Endometrium (tissue), 2 donors: ENCODE measurements around the gene RELT.

Source experiments
- FAIRE-seq: peaks from 2 replicates; lab custom pipeline; 2012; peaks lifted over from hg19 to GRCh38; lab: Jason Lieb, UNC
- donor health status: control.
- donor health status: control.

RELT gene

DNA sequence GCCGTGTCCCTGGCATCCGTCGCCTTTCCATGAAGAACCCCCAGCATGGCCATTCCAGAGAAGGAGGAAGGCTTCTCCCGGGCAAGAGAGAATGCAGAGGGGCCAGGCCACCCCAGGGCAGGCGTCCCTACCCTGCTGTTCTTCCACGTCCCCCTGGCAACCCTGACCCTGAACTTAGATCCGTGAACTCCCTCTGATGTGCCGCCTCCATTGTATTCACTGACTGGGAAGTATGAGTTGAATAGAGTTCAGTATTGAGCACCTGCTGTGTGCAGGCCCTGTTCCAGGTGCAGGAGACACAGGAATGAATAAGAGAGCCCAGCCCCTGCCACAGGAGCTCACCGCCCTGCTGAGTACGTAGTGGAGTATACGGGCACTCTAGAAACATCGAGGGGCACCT lies 29.1 kb upstream of the RELT start:
- FAIRE-seq: no peak

DNA sequence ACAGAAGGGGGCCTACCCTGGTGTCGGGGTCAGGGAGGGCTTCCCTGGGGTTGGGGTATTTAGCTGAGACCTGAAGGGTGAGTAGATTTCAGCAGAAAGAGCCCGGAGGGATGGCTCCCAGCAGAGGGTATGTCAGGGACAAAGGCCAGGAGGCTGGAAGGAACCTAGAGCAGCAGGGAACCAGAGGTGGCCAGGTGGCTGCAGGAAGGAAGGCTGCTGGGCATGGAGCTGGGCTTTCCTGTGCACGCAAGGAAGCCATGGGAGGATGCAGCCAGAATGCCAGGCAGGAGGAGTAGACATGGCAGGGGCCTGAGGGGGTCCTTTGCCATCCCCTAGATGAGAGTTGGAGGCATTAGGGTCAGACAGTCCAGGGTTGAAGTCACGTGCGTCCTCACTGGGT lies 27.4 kb upstream of the RELT start:
- FAIRE-seq: no peak

DNA sequence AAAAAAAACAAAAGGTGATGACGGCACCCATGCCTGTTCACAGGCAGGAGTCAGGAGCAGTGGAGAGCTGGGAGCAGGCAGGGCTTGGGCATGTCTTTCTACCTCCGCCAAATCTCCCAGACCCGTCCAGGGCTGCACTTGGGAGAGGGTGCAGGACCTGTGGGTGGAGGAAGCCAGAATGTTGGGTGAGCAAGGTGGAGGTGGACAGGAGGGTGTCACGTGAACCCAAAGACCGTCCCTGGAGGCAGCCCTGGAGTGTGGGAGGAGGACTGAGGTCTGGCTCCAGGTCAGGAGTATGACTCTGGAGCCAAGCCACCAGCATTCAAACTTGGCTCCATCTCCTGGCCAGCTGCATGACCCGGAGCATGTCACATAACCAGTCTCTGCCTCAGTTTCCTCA lies 26.6 kb upstream of the RELT start:
- FAIRE-seq: no peak

DNA sequence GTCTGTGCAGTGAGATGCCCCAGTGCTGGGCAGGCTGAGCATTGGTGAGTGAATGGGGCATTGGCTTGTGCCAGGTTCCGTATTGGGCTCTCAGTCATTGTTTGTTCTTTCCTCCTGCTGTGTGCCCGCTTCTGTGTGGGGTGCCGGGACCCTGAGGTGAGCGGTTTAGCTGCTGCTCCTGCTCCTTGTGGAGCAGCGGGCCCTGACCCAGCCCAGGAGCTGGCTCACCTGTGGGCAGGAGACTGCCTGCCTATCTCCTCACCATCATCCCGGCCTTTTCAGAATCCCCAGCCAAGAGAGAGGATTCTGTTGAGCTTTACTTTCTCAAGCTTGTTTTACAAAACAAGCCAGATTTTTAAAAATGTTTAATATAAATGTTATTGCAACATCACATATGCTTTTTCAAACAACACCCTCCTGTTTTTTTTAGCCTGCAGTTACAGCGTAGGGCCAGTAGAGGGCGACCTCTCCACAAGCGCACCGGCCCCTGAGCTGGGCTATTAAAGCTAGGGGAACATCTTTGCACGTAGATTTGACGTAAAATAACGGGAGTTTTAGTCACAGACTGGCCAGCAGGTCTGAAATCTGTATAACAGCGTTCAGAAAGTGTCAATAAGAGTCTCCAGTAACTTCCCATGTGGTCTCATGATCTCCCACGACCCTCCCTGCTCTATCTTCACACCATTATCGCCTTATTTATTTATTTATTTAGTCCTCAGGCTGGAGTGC lies 25.1 kb upstream of the RELT start:
- FAIRE-seq: peak; percentile 80

DNA sequence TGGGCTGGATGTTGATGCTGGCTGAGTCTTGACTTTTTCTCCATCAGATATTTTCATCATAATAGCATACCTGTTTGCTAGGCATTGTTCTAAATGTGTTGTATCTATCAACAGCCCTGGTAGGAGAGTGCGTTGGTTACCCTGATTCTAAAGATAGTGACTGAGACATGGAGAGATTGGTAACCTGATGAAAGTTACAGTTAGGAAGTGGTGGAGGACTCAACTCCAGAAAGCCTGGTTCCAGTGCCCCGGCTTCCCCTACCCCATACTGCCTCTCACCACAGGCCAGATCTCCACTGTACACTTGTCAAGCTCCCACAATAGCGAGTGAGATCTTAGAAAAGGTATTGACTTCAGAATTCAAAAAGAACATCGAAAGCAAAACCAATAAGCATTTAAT lies 22.8 kb upstream of the RELT start:
- FAIRE-seq: no peak

DNA sequence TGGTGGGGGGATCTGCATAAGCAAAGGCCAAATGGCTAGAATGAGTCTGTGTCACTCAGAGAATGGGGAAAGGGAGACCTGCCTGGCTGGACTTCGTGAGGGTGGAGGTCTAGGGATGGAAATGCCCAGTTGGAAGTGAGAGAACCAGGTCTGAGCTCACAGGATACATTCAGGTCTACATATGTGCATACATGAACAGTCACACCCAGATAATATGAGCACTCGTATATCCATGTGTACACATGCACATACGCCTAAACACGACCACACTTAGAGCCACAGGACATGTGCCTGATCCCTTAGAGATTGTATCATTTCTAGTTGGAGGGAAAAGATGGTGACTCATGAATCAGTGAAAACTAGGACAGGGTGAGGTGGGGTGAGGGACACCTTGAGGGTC lies 21.1 kb upstream of the RELT start:
- no peak for FAIRE-seq

DNA sequence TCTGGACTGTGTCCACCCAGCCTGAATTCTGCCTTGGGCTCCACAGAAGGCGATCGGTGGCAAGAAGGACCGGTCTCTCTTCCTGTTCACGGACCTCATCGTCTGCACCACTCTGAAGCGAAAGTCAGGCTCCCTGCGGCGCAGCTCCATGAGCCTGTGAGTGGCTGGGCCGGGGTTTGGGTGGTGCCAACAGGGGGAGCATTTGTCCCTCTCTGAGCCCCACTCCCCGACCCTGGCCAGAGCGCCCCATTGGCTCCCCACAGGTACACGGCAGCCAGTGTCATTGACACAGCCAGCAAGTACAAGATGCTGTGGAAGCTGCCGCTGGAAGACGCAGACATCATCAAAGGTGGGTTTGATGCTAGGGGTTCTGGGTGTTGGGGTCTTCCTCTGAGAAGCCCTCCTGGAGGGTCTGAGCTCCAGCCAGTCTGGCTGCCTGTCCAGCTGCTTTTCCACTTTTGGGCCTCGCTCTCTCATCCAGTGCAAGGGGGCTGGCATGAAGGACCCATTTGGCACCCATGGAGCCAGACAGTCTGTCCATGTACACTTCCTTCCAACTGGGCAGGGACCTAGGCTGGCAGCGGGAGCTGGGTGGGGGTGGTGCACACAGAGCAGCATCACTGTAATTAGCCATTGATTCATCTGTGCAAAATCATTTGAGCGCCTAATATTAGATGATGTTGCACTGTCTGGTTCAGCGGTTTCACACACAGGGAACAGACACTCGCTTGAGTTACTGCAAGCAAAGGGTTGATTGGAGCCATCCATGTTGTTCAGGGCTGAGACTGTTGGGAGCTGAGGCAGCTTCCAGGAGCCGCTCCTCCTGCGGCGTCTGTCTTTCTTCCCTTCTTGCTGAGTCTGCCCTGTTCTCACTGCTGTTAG lies 19.0 kb upstream of the RELT start:
- no peak for FAIRE-seq

DNA sequence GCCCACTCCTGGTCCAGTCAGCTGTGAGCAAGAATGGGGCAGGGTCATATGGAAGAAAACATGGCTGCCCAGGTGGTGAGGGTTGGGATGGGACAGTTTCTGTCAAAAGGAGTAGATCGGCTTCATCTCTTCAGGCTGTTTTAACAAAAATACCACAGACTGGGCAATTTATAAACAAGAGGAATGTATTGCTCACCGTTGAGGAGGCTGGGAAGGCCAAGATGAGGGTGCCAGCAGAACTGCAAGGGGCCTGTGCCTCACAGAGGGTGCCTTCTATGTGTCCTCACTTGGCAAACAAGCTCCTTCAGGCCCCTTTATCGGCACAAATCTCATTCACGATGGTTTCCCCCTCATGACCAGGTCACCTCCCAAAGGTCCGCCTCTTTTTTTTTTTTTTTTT lies 18.1 kb upstream of the RELT start:
- no peak for FAIRE-seq

DNA sequence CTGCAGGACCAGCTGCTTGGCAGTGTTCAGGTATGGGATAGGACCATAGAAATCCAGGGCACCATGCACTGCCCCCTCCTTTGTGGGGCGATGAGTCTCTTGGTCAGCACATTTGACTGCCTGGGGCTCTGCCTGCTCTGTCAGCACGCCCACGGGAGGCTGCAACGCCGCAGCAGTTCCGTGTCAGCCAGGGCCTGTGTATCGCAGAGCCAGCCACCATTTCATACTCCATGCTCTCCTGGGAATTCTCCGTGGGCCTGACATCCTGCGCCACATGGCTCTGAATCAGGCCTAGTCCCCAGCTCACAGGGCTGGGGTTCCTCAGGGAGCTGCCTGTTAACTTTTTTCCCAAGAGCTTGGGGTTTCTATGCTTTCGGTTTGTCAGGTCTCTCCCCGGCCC lies 16.9 kb upstream of the RELT start:
- FAIRE-seq: no peak

DNA sequence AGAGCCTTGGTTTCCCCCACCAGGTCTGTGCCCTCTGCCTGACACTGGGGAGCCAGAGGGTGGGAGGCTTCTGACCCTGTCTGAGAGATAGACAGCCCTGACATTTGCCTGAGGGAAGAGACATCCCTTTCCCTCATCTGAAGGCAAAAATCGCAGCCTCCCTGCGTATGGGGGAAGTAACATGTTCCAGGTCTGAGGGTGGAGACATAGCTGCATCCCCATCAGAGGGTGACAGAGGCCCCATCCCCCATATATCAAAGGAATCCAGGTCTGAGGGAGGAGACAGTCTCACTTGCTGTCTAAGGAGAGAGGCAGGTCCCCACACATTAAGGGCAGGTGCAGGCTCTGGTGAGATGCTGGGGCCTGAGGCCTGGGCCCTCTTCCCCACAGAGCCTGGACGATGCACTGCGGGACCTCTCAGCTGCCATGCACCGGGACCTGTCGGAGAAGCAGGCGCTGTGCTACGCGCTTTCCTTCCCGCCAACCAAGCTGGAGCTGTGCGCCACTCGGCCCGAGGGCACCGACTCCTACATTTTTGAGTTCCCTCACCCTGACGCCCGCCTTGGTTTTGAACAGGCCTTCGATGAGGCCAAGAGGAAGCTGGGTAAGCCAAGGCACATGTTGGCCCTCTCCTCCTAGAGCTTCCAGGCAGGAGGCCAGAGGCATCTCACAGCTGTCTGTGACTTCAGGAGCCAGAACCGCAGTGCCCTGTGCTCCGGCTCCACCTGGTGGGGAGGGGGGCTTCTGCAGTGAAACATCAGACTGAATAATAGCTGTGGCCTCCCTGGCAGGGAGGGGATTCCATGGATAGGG lies 16.1 kb upstream of the RELT start:
- FAIRE-seq: no peak

DNA sequence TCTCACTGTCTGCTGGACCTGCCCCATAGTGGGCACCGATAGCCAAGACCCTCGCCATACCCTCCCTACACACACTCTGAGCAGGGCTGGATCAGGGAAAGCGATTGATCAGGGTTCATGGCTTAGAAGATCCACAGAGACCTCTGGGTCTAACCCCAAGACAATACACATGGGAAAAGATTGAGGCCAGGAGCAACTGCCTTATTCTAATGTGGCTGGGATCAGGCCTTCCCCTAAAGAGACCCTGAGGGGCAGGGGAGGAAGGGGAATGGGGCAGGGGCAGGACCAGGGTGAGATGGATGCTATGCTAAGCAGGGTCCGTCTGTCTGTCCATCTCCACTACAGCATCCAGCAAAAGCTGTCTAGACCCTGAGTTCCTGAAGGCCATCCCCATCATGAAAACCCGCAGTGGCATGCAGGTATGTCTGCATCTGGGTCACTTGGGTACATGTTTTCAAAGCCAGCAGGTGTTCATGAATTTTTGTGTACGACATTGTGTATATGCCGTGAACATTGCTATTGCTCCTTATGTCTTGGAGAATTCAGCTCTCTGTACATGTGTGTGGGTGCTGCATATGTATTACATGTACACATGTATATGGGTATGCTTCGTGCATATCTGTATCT lies 15.3 kb upstream of the RELT start:
- FAIRE-seq: no peak

DNA sequence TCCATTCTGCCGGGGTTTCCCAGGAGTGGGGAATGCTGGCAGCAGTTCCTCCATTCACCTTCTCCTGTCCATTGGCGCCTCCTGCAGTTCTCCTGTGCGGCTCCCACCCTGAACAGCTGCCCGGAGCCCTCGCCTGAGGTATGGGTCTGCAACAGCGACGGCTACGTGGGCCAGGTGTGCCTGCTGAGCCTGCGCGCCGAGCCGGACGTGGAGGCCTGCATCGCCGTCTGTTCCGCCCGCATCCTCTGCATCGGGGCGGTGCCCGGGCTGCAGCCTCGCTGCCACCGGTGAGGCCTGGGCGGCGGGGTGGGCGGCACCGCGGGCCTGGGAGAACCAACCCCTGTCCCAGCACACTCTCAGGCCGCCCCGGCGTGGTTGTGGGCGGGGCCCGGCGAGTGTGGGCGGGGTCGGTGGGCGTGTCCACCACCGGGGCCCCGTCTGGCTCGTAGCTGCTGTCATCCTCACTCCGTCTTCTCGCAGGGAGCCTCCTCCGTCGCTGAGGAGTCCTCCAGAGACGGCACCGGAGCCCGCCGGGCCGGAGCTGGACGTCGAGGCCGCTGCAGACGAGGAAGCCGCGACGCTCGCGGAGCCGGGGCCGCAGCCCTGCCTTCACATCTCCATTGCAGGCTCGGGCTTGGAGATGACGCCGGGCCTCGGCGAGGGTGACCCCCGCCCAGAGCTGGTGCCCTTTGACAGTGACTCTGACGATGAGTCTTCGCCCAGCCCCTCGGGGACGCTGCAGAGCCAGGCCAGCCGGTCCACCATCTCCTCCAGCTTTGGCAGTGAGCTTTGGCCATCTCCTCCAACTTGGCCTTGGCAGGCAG lies 14.0 kb upstream of the RELT start:
- FAIRE-seq: no peak

DNA sequence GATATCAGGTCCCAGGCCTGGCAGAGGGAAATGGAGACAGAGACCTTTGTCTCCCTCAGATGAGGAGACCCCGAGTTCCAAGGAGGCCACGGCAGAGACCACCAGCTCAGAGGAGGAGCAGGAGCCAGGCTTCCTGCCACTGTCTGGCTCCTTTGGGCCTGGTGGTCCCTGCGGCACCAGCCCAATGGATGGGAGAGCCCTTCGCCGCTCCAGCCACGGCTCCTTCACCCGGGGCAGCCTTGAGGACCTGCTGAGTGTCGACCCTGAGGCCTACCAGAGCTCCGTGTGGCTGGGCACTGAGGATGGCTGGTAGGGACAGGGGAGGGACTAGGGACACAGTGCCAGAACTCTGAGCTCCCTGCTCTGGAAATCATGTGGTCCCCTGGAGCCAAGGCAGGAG lies 13.1 kb upstream of the RELT start:
- FAIRE-seq: no peak

DNA sequence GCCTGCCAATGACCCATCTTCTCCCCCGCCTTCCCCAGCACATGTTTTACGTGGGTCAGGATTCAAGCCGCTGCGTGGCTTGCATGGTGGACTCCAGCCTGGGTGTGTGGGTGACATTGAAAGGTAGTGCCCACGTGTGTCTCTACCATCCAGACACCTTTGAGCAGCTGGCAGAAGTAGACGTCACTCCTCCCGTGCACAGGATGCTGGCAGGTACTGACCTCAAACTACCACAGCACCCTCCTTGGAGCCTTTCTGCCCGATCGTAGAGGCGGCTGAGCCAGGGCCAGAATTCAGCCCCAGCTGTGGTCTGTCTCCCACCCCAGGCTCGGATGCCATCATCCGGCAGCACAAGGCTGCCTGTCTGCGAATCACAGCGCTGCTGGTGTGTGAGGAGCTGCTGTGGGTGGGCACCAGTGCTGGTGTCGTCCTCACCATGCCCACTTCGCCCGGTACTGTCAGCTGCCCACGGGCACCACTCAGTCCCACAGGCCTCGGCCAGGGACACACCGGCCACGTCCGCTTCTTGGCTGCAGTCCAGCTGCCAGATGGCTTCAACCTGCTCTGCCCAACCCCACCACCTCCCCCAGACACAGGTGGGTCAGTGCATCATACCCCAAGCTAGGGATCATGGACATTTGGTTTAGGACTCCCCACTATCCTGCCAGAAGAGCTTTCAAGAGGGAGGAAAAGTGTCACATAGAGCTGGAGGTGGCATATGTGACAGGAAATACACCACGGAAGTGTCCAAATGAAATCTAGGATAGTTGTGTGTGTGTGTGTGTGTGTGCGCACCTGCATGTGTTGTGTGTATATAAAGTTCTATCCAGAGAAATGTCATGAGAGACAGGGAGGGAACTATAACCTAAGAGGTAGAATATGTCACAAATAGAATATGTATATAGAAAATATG lies 10.6 kb upstream of the RELT start:
- no peak for FAIRE-seq

DNA sequence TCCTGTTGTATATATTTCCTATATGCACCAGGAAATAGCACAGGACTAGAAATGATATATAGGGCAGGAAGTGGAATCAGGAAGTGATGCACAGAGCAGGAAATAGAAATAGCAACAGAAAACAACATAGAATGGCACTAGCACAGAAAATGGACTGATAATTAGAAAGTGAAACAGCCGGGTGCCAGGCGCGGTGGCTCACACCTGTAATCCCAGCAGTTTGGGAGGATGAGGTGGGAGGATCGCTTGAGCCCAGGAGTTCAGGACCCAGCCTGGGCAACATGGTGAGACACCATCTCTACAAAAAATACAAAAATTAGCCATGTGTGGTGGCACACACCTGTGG lies 10.0 kb upstream of the RELT start:
- FAIRE-seq: no peak

DNA sequence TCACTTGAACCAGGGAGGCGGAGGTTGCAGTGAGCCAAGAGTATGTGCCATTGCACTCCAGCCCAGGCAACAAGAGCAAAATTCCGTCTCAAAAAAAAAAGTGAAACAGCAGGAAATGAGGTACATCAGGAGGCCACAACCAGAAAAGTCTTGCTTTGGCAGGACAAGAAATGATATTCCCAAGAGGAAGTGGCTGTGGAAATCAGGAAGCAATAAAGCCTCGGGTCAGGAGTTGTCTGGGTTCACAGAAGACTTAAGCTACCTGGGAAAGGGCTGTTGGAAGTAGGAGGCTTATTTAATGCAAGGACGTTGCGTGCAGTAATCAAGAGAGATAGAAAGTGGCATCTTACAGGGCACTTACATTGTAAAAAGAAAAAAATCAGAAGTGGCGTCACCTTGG lies 9.2 kb upstream of the RELT start:
- no peak for FAIRE-seq

DNA sequence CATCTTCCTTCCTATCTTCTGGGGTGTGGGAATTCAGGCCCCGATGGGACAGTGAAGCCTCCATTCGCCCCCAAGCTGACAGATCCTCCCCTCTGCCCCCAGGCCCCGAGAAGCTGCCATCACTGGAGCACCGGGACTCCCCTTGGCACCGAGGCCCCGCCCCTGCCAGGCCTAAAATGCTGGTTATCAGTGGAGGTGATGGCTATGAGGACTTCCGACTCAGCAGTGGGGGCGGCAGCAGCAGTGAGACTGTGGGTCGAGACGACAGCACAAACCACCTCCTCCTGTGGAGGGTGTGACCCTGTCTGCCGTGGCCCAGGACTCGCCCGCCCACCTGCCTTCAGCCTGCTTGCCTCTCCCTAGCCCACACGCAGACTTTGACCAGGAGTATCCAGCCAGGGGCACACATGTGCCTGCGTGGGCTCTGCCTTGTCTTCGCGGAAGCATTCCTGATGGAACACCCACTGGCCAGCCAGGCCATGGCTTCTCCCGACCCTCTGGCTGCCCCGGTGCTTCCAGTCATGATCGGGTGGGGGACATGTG lies 8.6 kb upstream of the RELT start:
- FAIRE-seq: no peak

DNA sequence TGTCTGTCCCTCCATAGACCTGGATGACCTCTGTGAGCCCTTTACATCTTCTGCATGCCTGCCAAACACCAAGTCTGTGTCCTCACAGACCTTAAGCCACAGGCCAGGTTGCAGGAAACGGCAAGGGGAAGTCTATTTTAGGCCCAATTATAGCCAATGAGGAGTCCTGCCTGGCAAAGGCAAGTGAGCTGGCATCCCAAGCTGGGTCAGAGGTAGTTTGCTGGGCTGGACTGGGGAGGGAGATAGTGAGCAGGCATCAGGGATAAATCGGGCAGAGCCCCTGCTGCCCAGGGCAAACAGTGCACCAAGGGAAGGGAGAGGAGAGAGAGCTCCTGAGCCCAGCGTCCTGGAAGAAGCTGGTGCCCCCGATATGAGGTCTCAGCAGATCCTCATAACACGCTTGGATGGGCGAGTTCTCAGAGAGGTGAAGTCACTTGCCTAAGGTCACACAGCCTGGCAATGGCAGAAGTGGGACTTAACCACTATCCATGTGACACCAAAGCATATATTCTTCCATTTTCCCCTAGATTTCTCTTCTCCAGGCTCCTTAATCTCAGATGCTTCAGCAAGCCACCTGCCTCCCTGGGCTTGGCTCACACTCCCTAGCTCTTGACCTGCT lies 3.7 kb upstream of the RELT start:
- no peak for FAIRE-seq

DNA sequence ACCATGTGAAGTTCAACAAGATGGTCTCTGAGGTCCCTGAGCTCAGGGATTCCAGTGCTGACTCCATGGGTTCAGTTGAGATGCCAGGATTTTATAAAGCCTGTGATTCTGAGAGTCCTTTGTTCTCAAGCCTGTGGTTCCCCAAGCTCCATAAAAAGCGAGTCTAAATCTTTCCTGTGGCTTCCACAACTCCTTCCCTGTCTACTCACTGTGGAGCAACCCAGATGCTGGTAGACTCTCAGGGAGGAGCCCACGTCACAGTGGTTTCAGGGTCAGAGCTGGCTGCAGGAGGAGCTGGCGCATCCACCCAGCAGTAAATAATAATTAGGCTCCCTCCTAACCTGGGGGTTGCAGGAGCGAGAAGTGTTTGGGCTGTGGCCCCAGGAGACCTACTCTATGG lies 2.0 kb upstream of the RELT start:
- no peak for FAIRE-seq

DNA sequence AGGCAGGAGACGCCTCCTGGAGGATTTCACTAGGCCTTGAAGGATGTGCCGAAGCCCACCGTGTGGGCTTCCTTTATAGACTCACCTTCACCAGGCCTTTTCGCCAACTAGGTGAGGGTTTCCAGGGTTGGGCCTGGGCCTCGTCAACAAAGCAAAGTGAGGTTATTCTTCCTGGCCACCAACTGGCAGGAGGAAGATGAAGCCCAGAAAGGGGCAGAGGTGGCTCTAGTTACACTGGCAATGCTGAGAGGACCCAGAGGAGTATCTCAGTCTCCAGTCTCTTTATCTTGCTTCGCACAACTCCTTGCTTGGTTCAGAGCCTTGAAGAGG lies 404 bp upstream of the RELT start:
- FAIRE-seq: no peak
